ENCODE results near the gene KRTAP10-4.

DNA sequence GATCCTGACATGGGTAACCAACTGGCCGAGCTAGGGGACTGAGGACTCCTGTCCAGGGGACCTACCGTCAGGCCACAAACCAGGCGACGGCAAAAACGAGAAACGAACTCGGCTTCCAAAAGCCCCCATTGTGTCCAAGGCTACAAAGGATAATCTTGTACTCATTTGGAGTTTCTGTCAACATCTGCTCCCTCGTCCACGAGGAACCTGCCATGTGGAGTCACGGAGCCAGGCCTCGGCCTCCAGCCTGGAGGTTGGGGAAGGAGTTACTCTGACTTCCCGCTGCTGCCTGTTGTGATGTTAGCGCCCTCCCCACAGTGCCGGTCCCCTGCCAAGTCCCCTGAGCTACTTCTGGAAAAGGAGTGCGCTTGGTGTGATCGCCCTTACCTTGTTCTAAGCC, 40.8 kb upstream of the KRTAP10-4 start:
- TF ChIP-seq, protein P1, sequence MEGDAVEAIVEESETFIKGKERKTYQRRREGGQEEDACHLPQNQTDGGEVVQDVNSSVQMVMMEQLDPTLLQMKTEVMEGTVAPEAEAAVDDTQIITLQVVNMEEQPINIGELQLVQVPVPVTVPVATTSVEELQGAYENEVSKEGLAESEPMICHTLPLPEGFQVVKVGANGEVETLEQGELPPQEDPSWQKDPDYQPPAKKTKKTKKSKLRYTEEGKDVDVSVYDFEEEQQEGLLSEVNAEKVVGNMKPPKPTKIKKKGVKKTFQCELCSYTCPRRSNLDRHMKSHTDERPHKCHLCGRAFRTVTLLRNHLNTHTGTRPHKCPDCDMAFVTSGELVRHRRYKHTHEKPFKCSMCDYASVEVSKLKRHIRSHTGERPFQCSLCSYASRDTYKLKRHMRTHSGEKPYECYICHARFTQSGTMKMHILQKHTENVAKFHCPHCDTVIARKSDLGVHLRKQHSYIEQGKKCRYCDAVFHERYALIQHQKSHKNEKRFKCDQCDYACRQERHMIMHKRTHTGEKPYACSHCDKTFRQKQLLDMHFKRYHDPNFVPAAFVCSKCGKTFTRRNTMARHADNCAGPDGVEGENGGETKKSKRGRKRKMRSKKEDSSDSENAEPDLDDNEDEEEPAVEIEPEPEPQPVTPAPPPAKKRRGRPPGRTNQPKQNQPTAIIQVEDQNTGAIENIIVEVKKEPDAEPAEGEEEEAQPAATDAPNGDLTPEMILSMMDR (IDR thresholded peaks at IDR 0.05), result no peak
- no peak for TF ChIP-seq POLR2A (IDR thresholded peaks at IDR 0.05)
